Glutamatergic neuron (in vitro differentiated cells): Measurements from ENCODE around the gene CNNM1. TPM values are rescaled to one million over a fixed set of nuclear protein-coding genes. Genes with fewer than 3 reads are reported as not detected.

Experiments
- DNase-seq: peaks from one replicate; pipeline ENCODE4 v3.0.0; 2022
- H3K27ac Mint-ChIP-seq: one replicate; pipeline ENCODE4 v1.8.0; 2020; ENCODE audit warnings: mild to moderate bottlenecking, mixed read lengths, inconsistent platforms; ENCODE audit not compliant: unreplicated experiment
- H3K27me3 Mint-ChIP-seq: one replicate; pipeline ENCODE4 v1.8.0; 2020; ENCODE audit warnings: mild to moderate bottlenecking, moderate library complexity, mixed read lengths, inconsistent platforms; ENCODE audit not compliant: unreplicated experiment
- H3K36me3 Mint-ChIP-seq: one replicate; pipeline ENCODE4 v1.8.0; 2020; ENCODE audit warnings: mild to moderate bottlenecking, mixed read lengths, inconsistent platforms; ENCODE audit not compliant: unreplicated experiment
- H3K4me1 Mint-ChIP-seq: one replicate; pipeline ENCODE4 v1.8.0; 2020; ENCODE audit warnings: mild to moderate bottlenecking, low read depth, mixed read lengths, inconsistent platforms; ENCODE audit not compliant: unreplicated experiment
- H3K4me3 Mint-ChIP-seq: one replicate; pipeline ENCODE4 v1.8.0; 2020; ENCODE audit warnings: mild to moderate bottlenecking, mixed read lengths, inconsistent platforms; ENCODE audit not compliant: unreplicated experiment
- H3K9me3 Mint-ChIP-seq: one replicate; pipeline ENCODE4 v1.8.0; 2020; ENCODE audit warnings: mild to moderate bottlenecking, moderate library complexity, mixed read lengths, inconsistent platforms; ENCODE audit not compliant: unreplicated experiment
- CTCF ChIP-seq: fragments of 200-600 bp; sonication (generic); IDR thresholded peaks from one replicate; pipeline ENCODE4 v1.5.0; 2021; ENCODE audit not compliant: partially characterized antibody, unreplicated experiment
- total RNA-seq: library from RNA; stranded (reverse); fragmentation: NEBNext Ultra II Directional; extraction: Animal tissue kit (Norgen Biotek cat#: 25700); gene quantifications from one replicate; pipeline ENCODE4 v1.2.1, GENCODE V29; 2021; ENCODE audit not compliant: unreplicated experiment

CNNM1 gene
- total RNA-seq, 1 donor from 2014 or later: 0.10 TPM

GRCh38 chr10:99382176-99382575, 53.0 kb downstream of the CNNM1 start:
- Mint-ChIP-seq H3K36me3 (no peaks in the 10 kb centered on the region), H3K9me3 (no peaks in the 10 kb centered on the region), H3K27ac (no peak overlapping the region), H3K27me3 (peaks cover 1% of the 10 kb centered on the region), H3K4me3 (no peak overlapping the region), H3K4me1 (no peaks in the 10 kb centered on the region)
- DNase-seq: no peak
- TF ChIP-seq CTCF: no peak

- H3K36me3 Mint-ChIP-seq: no peaks in the 10 kb centered on the region
- H3K4me3 Mint-ChIP-seq: no peak overlapping the region
- H3K9me3 Mint-ChIP-seq: no peaks in the 10 kb centered on the region
- DNase-seq: no peak
- peaks cover 3% of the 10 kb centered on the region for H3K27me3 Mint-ChIP-seq
- H3K27ac Mint-ChIP-seq: no peak overlapping the region
- no peaks in the 10 kb centered on the region for H3K4me1 Mint-ChIP-seq
- no peak for TF ChIP-seq CTCF
Observed at GRCh38 chr10:99387071-99387470, 57.9 kb downstream of the CNNM1 start.

GRCh38 chr10:99387541-99387940, 58.4 kb downstream of the CNNM1 start:
- Mint-ChIP-seq H3K27ac (no peak overlapping the region), H3K27me3 (peaks cover 3% of the 10 kb centered on the region), H3K4me3 (no peak overlapping the region), H3K9me3 (no peaks in the 10 kb centered on the region), H3K4me1 (no peaks in the 10 kb centered on the region), H3K36me3 (no peaks in the 10 kb centered on the region)
- no peak for TF ChIP-seq CTCF
- no peak for DNase-seq

- Mint-ChIP-seq H3K9me3 (no peaks in the 10 kb centered on the region), H3K4me1 (no peaks in the 10 kb centered on the region), H3K27ac (no peak overlapping the region), H3K36me3 (no peaks in the 10 kb centered on the region), H3K27me3 (peaks cover 2% of the 10 kb centered on the region), H3K4me3 (no peak overlapping the region)
- no peak for DNase-seq
- TF ChIP-seq CTCF: no peak
Observed at GRCh38 chr10:99389729-99390480, 60.7 kb downstream of the CNNM1 start.

- no peaks in the 10 kb centered on the region for H3K9me3 Mint-ChIP-seq
- no peaks in the 10 kb centered on the region for H3K36me3 Mint-ChIP-seq
- no peak for DNase-seq
- H3K27ac Mint-ChIP-seq: no peak overlapping the region
- no peak overlapping the region for H3K4me3 Mint-ChIP-seq
- H3K4me1 Mint-ChIP-seq: no peaks in the 10 kb centered on the region
- TF ChIP-seq CTCF: no peak
- H3K27me3 Mint-ChIP-seq: peaks cover 2% of the 10 kb centered on the region
Observed at GRCh38 chr10:99391346-99391745, 62.2 kb downstream of the CNNM1 start.
